ENCODE measurements around the gene SATL1.

DNA sequence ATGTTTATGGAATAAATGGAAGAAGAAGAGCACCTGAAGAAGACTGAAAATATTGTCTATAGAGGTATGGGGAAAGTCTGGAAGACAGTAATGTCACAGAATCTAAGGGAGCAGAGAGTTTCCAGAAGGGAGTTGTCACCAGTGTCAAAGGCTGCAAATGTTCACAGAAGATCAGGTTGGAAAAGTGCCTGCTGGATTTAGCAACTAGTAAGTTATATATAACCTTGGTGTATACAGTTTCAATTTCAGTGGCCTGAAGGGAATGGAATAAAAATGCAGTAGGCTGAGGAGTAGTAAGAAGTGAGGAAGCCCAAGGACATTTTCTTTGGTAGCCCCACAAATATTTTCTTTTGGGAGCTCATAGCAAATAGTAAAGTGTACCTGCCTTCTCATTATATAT is 107.2 kb downstream of the SATL1 start:
- TF ChIP-seq, protein P1, sequence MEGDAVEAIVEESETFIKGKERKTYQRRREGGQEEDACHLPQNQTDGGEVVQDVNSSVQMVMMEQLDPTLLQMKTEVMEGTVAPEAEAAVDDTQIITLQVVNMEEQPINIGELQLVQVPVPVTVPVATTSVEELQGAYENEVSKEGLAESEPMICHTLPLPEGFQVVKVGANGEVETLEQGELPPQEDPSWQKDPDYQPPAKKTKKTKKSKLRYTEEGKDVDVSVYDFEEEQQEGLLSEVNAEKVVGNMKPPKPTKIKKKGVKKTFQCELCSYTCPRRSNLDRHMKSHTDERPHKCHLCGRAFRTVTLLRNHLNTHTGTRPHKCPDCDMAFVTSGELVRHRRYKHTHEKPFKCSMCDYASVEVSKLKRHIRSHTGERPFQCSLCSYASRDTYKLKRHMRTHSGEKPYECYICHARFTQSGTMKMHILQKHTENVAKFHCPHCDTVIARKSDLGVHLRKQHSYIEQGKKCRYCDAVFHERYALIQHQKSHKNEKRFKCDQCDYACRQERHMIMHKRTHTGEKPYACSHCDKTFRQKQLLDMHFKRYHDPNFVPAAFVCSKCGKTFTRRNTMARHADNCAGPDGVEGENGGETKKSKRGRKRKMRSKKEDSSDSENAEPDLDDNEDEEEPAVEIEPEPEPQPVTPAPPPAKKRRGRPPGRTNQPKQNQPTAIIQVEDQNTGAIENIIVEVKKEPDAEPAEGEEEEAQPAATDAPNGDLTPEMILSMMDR (IDR thresholded peaks at IDR 0.05) = no peak
- no peak for TF ChIP-seq EP300 (IDR thresholded peaks at IDR 0.05)
- no peak for TF ChIP-seq POLR2A (IDR thresholded peaks at IDR 0.05)

Measured in ovary (tissue), 3 donors.